Stimulated activated CD8-positive, alpha-beta memory T cell treated with anti-CD3 and anti-CD28 coated beads, Interleukin-4, amount 100 ng/mL, for 48 hours (primary cell): Measurements from ENCODE around the gene KHNYN.
A peak's percentile ranks its signal among the peaks of the same experiment; 100 is the strongest.
"Not testable (repeated sequence)": the region's sequence is repeated elsewhere in the genome, so short reads cannot be mapped to it uniquely, and the experiment has no call there.

Experiments
- DNase-seq: peaks from one replicate; pipeline ENCODE4 v3.0.0-alpha.2; 2020

The KHNYN gene

DNA sequence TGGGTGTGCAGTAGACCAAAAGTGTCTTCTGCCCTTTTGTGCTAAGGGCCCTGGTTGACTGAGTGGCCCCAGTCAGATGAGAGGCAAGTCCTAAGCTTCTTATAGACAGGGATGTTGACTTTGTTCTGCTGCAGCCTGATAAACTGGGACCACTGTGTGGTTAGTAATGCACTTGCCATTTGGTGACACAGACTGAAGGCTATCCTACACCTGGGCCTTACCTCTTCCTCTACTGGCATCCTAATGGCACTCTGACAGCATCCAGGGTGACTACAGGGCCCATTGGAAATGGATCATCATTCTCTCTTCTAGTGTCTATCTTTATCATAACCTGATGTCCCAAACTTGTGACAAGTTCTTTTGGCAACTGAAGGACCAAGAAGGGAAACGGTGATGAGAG is 9.5 kb downstream of the KHNYN start:
- DNase-seq: no peak

DNA sequence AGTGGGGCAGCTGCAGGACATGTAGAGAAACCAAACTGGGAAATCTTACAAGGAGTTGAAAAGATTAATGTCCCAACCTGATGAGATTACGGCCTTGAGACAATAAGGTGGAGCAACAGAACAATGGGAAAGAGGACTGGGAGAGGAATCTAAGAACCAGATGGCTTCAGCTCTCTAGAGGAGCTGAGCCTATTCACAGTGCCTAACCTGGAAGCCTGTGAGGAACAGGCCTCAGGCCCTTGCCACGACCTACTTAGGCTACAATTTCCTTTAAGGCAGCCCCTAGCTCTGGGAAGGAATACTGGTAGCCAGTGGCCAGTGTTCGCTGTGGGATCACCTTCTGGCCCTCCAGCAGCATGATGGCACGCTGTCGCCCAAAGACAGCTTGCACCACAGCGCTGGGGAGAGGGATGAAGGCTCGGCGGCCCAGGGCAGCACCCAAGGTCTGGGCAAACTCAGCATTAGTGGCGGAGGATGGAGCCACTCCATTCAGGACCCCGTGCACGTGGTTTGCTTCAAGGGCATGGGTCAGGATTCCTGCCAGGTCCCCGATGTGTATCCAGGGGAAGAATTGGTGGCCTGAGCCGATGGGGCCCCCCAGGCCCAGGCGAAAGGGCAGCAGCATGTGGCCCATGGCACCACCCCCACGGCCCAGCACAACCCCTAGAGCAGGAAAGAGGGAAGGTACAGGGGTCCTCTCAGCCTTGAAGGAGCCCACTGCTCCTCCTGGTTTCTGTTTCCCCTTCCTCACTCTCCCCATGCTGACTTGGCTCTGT is 10.3 kb downstream of the KHNYN start:
- DNase-seq: no peak

DNA sequence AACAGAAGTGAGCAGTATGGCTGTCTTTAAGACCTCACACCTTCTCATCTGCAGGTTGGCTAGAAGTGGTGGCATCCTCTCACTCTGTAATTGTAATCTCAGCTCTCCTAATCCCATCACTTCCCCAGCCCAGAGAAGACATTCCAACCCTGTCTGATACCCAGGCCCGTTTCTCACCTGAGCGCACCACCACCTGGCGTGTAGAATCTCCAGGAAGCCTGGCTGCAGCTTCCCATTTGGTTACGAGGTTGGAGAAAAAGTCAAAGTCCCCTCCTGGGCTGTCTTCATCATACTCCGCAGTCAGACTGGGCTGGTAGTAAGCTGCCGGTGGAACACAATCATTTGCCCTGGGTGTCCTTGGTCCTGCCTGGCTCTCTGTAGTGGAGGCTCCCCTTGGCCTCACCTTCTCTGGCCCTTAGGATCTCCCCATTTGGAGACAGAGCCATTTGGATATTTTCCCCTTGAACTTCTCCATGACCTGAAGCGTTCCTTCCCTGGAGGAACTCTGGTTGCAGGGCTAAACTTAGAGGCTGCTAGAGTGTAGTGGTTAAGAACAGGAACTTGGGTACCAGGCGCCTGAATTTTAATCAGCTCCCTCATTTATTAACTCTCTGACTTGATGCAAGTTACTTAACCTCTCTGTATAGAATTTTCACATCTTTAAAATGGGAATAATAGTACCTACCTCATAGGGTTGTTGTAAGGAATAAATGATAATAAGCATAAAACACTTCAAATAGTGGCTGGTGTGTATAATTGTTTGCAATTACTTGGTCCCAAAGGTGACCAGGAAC is 11.0 kb downstream of the KHNYN start:
- DNase-seq: no peak

DNA sequence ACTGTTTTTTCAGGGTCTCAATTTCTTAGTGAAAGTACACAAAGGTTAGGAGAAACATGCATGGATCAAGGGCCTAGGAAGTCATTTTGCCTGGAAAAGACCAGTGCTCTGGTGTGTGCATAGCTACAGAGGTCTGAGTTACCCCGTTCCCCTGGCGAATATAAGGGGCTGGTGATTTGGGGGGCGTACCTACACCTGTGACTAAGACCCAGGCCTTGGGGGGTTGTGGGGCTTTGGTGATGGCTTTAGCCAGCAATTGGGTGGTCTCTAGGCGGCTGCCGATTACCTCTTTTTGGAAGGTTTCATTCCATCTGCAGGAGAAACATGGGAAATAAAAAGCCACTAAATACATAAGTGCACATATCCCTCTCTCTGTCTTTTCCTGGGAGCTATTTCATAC is 11.7 kb downstream of the KHNYN start:
- no peak for DNase-seq

DNA sequence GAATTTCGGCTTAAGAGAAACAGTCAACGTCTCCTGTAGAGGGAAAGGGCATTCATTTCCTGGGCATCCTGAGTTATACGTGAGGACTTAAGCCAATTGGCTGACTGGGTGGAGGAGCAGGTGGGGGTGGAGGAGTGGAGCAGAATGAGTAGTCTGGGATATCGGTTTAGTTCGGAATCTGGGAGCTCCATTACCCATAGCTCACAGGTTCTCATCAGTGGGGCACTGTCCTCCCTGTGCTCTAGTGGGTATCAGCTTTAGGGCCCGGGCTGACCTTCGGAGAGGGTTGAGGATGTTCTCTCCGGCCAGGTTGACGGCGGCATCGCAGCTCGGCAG is 12.1 kb downstream of the KHNYN start:
- no peak for DNase-seq

DNA sequence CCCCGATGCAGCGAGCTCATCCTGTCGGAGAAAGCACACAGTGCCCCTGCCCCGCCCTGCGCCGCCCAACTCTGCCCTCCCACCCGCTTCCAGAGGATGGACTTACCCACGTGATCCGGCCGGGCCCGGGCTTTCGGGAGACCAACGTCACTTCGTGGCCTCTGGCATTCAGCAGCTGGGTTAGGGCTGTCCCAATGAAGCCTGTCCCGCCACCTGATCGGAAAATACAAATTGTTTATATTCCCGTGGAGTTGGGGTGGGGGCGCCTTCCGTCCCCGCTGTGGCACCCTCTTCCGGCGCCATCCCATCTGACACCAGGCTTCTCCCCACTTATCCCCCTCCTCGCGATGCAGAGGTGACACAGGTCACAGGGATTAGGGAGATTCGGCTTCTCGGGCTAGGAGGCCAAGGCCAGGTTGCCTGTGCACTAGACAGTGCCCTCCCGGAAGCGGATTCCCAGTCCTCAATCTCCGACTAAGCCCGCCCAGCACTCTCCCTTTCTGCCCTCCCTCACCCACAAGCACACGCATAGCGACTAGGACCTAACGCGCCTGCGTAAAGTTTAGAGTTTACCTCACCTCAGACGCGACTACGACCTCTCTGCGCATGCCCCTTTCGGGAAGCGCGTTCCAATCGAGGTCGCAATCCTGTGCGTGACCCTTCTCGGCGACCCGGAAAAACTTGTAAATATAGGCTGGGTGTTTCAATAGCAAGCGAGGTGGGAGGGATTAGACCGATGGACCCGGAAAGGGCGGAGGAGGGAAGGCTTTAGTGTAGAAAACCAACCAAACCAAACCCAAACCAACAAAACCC is 12.7 kb downstream of the KHNYN start, which contains the start of gene SDR39U1:
Gene SDR39U1, minus strand, starts transcription at position 537 of the 813 bp plus-strand sequence. Its CDS starts 7 bp downstream, at position 530.
- DNase-seq: peak; percentile 95

DNA sequence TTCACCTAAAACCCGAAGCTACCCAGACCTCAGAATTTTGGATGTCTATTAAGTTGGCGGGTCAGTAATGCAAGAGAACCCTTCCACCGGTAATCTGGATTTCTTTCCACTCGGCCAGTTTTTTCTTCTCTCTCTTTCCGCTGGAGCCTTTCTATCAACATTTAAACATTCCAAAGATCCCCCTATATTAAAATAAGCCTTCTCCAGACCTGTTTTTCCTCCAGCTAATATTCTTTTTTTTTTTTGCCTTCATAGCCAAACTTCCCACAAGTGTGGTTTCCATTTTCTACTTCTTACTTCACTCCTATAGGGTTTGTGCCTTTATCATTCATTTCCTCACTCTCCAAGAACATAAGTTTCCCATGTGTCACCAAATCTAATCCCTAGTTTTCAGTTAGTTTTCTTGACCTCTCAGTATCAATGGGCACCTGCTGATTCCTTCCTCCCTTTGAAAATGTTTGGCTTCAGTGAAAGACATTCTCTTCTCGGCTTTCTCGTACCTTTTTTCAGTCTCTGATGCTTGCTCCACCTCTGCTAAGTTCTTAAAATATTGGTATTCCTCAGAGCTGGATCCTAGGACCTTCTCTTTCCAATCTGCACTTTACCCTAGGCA is 13.4 kb downstream of the KHNYN start:
- DNase-seq: no peak

DNA sequence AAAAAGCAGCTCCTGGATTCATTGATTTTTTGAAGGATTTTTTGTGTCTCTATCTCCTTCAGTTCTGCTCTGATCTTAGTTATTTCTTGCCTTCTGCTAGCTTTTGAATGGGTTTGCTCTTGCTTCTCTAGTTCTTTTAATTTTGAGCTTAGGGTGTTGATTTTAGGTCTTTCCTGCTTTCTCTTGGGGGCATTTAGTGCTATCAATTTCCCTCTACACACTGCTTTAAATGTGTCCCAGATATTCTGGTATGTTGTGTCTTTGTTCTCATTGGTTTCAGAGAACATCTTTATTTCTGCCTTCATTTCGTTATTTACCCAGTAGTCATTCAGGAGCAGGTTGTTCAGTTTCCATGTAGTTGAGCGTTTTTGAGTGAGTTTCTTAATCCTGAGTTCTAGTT is 21.1 kb downstream of the KHNYN start:
- DNase-seq: not testable (repeated sequence)

DNA sequence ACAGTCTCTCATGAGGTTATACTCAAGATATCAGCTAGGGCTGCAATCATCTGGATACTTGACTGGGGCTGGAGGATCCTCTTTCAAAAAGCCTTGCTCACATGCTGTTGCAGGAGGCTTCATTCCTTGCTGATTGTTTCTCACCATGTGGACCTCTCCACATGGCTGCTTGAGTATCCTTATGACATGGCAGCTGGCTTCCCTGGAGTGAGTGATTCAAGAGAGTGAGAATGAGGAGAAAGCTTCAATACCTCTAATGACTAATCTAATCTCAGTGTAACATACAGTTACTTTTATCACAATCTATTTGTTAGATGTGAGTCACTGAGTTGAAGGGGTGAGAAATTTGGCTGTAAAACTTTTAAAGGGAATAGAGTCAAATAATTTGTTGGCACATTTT is 27.2 kb downstream of the KHNYN start:
- no peak for DNase-seq

DNA sequence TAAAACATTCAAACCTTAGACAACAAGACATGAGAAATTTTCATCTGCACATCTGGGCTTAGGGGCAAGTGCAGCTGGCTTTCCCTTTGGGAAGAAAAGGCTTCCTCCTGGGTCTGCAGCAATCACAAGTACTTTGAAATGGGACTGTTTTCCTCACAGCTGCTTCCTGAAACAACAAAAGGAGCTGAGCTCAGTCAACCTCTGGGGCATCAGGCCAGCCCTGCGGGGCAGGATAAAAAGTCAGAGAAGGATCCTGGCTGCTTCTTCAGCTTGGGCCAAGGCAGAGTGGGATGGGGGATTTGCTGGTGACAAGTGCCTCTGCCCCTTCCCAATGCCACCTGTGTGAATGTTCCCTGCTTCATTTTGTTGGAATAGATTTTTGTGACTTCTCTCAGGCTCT is 29.0 kb downstream of the KHNYN start:
- DNase-seq: no peak

DNA sequence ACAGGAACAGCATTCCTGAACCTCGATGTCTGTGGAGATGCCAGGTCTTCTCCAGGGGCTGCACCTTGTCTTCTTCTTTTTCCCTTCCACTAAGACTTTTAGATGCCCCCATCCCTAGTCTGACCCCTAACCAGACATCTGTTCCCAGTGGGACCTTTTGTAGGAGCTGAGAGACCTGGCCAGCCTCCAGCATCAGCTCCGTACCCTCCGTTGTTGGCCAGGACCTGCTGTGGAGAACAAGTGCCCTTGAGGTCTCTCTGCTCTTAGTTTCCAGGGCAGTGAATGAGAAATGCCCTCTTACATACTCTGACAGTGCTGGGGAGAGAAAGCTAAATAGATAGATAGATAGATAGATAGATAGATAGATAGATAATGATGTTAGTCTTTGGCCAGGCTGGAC is 29.6 kb downstream of the KHNYN start:
- DNase-seq: no peak

DNA sequence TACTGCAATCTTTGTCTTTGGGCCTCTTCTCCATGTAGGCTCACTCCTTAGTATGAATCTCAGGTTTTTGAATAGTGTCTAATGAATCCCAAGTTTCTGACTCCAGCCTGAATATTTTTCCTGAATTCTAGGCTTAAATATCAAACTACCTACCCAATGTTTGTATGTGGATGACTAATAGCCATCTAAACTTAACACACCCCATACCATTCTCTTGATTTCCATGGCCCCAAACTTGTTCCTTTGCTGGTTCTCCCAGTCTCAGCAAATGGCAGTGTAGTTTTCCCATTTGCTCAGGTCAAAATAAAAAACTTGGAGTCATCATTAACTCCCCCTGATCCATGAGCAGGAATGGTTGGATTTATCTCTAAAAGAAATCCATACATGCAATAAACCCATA is 31.6 kb downstream of the KHNYN start:
- no peak for DNase-seq

DNA sequence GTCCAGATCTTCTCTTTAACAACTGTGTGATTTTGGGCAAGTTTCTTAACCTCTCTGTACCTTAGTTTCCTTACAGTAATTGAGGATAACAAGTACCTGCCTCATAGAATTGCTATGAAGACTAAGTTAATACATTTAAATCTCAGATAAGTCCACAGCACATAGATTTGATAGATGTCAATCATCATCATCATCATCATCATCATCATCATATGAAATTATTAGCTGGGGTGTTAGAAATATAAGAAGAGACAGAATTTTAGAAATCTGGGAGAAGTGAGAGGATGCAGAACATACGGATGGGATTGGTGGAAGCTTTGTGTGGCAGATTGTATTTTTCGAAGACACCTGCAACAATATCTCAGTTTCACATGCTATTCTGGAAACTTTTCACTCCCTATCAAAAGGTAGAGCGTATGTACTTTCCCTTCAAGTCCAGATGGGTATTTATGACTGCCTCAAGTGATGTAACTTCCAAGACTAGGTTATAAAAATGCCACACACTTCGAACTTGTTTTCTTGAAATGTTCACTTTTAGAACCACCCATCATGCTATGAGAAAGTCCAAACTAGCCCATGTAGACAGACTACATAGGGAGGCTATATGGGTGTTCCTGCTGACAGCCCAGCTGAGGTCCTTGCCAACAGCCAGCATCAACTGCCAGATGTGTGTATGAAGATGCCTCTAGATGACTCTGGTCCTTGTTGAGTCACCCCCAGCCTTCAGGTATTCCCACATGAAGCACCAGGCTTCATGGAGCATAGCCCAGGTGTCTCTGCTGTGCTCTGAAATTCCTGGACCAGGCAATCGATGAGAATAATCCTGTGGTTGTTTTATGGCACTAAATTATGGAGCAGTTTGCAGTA is 33.5 kb downstream of the KHNYN start:
- DNase-seq: no peak

DNA sequence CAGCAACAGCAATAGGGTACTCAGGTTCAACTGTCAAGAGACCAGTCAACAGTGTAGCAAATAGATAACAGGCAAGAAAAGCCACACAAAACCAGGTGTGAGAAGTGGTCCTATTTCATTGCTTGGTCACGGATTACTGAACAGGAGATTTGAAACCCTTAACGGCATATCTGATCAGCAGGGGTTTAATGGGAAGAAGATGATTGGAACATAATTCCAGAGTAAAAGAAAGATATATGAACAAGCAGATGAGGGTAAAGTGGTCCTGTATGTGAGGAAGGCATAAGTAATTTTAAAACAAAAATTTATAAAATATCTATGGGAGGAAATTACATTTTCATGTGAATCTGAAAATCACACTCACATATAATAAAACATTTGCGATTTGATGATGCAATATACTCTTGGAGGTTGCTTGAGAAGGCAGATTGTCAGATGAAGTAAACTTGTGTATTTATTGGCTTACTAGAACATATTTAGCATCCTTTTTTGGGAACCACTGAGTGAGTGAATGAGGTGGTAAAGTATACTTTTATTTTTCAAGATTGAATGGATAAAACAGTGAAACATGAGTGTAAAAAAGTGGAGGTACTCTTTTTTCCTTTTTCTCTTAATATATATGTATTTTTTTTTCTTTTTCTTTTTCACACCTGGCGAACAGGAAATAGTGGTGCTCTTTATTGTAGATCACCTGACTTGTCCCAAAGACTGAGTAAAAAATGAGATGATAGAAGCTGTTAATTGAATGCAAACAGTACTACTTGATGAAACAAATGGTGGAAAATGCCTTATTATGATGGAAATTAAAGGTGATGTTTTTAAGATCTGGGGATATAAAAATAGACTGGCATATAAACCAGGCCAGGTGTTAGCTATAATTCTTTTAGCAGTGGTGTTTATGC is 34.4 kb downstream of the KHNYN start:
- DNase-seq: no peak

DNA sequence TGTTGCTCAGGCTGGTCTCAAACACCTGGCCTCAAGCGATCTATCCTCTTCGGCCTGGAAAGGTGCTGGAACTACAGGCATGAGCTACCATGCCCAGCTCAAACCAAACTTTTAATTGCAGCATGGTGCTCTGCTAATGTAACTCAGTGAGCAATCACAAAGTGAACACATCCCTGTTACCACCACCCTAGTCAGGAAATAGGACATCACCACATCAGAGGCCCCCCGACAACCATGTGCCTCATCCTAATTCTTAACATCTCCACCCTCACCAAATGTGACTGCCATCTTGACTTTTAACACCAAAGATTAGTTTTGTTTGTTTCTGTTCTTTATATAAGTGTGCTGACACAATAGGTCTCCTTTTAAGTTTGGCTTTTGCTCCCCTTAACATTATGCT is 35.6 kb downstream of the KHNYN start:
- no peak for DNase-seq

DNA sequence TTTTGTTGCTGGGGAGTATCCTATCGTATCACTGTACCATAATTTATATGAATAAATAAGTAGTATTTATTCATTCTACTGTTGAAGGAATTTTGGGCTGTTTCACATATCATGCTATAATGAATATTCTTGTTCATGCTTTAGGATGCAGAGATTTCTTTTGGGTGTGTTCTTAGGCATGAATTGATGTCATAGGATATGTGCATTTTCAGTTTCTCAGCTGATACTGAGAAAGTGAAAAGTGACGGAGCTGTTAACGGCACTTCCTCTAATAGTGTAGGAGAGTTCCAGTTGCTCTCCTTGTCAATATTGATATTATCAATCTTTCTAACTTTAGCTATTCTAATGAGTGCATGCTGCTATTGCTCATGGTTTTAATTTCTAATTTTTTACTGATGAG is 36.1 kb downstream of the KHNYN start:
- no peak for DNase-seq

DNA sequence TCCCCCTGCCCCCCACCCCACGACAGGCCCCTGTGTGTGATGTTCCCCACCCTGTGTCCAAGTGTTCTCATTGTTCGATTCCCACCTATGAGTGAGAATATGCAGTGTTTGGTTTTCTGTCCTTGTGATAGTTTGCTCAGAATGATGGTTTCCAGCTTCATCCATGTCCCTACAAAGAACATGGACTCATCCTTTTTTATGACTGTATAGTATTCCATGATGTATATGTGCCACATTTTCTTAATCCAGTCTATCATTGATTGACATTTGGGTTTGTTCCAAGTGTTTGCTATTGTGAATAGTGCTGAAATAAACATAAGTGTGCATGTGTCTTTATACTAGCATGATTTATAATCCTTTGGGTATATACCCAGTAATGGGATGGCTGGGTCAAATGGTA is 40.7 kb downstream of the KHNYN start:
- DNase-seq: not testable (repeated sequence)

DNA sequence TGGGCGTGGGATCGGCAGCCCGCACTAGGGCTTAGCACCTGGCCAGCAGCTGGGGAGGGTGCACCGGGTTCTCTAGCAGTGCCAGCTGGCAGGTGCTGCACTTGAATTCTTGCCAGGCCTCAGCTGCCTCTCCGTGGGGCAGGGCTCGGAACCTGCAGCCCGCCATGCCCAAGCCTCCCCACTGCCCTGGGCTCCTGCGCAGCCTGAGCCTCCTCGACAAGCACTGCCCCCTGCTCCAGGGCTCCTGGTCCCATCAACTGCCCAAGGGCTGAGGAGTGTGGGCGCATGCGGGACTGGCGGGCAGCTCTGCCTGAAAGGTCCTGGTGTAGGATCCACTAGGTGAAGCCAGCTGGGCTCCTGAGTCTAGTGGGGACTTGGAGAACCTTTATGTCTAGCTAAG is 43.5 kb downstream of the KHNYN start:
- no peak for DNase-seq

DNA sequence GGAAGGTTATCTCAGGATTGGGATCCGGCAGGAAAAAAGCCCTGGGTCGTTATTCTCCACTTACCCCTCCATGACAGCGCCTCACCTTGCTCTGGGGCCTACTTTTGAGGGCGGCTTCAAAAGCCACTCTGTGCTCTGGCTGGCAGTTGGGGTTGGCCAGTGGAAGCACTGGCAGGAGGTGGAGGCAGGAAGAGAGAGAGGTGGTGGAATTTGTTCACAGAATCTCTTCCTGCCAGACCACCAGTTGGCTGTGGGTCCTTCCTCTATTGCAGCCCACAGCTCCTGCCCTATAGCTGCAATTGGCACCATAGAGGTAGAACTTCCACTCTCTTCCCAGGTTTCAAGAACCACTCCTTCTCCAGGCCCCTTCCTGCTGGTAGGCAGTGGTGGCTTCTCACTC is 45.5 kb downstream of the KHNYN start:
- no peak for DNase-seq

DNA sequence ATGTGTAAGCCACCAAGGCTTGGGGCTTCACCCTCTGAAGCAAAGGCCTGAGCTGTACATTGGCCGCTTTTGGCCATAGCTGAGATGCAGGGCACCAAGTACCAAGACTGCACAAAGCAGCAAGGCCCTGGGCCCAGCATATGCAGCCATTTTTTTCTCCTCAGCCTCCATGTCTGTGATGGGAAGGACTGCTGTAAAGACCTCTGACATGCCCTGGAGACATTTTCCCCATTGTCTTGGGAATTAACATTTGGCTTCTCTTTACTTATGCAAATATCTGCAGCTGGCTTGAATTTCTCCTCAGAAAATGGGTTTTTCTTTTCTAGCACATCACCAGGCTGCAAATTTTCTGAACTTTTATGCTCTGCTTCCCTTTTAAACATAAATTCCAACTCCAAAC is 50.2 kb downstream of the KHNYN start:
- not testable (repeated sequence) for DNase-seq
